Measurements from ENCODE around the gene TECPR2.

TECPR2 gene

DNA sequence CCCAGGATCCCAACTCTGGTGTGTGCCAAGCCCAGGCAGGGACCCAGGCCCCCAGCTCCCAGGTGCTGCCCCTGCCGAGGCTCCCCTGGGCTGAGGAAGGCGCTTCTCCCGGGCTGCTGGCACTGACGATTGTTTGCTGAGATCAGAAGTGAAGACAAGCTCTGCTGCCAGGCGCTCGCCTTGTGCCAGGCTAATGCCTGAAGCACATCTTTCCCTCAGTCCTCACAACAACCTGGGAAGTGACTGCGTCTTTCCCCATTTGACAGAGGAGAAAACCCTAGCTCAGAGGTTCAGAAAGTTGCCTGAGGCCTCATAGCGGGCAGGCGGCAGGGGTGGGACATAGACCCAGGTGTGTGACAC lies 110.0 kb downstream of the TECPR2 start:
- DNase-seq: no peak

DNA sequence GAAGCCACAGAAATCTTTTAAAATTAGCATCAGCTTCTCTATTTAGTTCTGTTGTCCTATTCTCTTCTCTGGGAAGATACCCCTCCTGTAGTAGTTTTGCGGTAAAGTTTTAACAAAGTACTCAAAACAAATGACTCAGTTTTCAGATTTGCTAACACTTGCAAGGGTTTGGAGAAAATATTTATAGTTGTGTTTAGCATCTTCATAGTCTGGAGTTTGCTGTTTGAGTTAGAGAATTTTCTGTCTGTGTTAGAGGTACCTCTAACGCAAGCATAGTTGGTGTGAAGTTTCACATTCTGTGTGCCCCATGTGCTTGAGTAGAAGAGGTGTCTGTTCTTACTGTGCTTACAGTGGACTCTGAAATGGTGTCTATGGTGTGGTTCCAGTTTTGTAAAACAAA lies 110.8 kb downstream of the TECPR2 start:
- no peak for DNase-seq

DNA sequence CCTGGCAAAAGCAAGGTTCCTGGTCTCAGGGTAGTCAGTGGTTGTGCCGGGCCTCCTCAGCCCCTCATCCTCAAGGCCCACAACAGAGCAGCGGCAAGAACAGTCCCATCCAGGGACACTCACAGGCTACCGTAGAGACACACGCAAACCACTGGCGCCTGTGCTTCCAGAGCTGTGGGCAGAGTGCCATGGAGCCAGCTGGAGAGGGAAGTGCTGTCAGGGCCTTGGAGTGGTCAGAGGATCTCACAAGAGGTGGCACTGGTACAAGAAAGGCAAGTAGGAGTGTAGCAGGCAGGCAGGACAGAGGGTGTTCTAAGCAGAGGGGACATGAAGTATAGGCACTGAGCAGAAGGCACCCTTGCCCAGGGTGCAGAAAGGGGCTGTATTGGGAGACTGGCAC lies 112.2 kb downstream of the TECPR2 start:
- no peak for DNase-seq

DNA sequence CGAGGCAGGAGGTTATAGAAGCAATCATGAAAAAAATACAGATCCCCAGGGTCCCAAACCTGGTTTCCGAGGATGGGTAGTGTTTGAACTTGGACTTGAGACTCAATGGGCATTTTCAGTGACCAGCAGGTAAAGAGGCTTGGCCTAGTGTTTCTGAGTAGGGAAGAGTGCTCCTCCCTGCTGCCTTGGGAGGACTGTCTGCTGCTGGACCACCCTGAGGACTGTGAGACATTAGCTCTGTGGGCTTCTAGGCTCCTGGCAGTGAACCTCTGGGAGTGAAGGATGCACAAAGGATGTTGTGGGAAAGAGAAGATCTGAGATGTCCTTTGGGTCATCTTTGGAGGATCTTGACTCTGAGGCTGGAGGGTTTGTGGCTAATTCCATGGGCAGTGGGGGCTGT lies 116.4 kb downstream of the TECPR2 start:
- DNase-seq: no peak

DNA sequence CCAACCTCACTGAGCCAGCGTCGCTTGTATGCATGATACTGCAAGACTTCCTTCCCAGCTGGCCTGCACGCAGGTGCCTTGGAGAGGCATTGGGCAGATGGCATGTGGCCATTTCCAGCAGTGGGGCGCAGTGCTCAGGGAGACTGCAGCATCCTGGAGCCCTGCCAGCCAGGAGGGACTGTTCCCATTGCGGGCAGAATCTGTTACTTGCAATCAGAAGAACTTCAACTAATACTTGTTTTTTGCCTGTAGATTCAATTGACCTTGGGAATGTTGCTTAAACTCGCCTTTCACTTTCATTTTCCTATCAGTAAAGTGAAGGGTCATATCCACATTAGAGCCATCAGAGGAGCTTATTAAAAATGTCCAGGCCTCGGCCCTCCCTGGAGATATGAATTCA lies 117.0 kb downstream of the TECPR2 start:
- DNase-seq: no peak

DNA sequence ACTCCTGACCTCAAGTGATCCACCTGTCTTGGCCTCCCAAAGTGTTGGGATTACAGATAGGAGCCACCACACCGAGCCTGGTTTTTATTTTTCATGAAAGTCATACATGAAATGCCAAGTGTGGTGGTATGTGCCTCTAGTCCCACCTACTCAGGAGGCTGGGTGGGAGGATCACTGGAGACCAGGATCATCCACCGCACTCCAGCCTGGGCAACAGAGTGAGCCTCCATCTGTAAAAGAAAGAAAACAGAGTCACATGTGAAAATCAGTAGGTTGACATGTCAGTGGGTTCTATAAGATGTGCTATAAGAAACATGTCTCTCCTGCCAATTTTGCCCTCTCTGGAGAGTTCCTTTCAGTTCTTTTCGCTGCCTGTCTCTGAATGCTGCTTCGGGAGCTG lies 118.6 kb downstream of the TECPR2 start:
- DNase-seq: no peak

DNA sequence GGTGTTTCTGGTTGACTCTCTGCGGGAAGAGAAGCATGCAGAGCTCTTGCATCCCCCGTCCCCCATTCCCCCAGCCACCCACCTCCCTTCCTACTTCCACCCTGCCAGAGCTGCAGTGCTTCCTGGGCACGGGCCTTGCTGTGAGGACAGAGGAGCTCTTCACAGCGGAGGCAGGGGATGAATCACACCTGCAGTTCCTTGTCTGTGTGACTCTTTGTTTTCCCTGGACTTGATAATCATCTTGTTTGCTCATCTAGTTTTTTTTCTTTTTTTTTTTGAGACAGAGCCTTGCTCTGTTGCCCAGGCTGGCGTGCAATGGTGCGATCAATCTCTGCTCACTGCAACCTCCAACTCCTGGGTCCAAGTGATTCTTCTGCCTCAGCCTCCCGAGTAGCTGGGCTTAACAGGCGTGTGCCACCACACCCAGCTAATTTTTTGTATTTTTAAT lies 119.1 kb downstream of the TECPR2 start:
- DNase-seq: no peak

DNA sequence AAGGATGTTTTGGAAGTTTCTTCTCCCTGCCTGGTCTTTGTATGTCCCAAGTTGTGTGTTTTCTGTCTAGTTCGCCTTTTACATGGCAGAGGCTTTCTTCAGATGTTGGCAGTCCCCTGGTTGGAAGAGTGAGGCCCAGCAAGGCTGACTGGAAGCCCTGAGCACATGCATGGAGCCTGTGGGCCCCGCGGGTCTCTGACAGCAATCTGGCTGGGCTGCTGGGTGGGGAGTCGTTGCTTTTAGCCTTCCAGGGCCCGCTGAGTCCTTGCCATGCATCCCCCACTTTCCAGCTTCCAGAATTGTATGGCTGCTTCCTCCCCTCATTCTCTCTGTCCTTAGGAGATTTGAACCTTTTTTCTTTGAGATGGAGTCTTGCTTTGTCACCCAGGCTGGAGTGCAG lies 121.6 kb downstream of the TECPR2 start:
- DNase-seq: no peak

DNA sequence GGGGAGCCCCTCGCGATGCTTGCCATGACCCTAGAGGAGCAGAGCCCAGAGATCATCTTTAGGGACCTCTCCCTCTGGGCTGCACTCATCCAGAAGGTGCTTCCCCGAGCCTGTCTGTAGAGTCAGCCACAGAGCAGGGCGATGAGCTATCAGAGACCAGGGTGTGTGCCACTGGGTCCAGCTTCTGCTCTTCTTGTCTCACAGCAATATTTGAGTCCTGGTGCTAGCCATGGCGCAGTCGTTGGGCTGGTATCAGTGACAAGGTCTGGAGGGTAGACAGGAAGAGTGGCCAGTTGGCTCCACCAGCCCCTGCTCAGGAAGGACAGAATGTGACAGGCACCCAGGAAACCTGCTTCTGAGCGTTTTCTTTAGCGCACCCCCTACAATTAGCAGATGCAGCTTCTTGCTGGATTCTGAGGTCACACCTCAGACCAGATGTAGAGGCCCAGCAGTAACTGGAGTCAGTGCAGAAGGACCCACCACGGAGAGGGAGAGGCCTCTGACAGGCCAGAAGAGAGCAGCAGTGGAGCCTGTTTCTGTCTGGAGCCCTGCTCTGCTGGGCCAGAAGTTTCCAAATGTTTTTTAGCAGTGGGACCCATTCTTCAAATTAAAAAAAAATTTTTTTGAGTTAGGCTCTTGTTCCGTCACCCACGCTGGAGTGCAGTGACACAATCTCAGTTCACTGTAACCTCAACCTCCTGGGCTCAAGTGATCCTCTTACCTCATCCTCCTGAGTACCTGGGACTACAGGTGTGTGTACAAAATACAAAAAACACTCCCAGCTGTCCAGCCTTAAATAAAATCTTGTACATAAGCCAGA lies 123.2 kb downstream of the TECPR2 start:
- DNase-seq: no peak

DNA sequence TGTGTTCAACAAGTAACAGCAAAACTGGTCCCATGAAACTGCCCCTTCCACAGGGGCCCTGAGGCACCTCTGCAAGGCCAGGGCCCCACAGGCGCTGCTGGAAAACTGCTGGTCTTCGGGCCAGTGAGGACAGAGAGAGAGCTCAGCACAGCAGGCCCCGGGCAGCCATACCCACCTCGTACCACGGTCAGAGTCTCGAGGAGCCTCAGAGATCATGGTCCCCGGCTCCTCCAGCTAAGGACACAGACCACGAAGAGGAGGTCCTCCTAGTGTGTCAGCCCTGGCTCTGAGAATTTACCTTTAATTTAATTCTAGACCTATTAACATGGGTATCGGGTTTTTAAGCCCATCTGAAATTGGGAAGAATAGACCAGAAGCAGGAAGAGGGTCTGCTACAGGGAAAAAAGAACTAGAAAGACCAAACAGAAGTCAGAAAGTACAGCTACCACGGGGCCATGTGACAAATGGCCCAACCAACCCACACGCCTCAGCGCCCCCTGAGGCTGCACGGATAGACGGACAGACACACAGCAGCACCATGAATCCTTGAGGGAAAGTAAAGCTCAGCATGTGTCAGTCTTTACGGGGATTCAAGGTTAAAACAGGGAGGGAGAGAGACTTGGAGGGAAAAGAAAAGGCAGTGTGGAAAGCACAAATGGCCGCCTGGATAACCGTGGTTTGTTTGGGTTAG lies 123.9 kb downstream of the TECPR2 start:
- no peak for DNase-seq

DNA sequence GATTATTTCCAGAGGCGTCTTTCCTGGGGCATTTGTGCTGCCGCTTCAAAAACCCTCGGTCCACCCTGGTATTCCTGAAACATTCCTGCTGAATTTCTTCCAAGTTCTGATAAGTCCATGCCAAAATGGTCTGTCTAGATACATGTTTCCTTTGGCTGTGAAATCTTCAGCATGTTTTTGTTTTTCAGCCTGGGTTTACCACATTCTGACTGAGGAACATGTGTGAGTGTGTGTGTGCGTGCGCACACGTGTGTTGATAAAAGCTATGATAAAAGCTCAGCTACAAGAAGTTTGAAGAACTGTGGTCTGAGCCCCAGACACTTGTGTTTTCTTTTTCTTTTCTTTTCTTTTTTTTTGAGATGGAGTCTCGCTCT lies 124.5 kb downstream of the TECPR2 start:
- DNase-seq: no peak

DNA sequence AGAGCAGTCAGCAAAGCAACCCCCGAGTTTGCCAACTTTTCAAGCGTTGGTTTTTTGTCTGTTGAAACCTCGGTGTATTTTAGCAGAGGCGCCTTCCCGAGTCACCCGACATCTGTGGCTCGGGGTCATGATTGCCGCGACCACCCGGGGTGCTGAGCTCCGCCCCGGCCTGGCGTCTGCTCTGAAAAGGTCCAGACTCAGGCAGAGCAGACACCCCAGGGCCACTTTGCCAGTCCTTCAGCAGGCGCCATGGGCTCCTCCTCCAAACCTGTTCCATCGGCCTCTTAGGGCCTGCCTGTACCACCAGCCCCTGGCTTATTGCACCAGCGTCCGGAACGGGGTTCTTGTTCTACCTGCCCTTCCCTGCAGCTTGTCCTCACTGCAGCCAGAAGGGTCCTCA lies 127.7 kb downstream of the TECPR2 start:
- no peak for DNase-seq

DNA sequence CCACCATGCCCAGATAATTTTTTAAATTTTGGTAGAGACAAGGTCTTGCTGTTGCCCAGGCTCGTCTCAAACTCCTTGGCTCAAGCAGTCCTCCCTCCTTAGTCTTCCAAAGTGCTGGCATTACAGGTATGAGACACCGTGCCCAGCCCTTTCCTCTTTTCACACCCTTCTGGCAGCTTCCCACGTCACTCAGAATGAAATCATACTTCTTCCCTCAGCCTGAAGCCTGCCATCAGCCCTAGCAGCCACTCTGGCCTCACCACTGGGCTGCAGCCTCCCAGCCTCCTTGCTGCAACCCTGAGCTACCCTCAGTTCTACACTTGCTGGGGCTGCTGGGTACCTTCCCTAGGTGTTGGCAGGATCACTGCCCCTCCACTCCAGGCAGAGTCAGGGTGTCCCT lies 128.6 kb downstream of the TECPR2 start:
- DNase-seq: no peak

DNA sequence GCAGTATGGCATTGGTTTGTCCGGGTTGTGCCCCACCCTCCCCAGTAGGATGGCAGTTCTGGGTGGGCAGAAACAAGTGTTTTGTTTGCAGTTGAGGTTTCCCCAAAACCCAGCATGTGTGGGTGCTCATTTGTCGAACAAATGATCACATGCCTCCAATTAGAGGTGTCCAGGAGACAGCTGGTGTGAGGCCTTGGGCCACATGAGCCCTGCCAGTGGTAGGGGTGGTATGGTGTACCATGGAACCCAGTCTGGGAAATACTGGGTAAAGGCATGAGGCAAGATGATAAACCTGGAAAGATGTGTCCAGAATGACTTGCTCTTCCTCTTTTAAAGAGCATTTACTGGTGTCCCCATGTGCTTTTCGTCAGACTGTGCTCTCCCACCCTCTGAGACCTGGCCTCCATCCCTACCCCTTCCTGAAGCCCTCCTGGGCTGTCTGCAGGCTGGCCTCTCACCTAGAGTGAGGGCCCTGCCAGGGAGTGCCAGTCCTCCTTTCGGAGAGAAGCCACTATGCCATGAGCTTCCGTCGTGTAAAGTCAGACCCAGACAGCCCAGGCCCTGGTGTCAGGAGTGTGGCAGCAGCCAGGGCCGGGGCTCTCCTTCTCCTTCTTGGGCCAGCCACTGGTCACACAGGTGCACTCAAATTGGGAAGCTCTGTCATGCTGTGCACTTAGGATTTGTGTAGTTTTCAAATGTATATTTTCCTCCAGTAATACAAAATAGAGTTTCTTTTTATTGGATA lies 129.2 kb downstream of the TECPR2 start:
- no peak for DNase-seq

DNA sequence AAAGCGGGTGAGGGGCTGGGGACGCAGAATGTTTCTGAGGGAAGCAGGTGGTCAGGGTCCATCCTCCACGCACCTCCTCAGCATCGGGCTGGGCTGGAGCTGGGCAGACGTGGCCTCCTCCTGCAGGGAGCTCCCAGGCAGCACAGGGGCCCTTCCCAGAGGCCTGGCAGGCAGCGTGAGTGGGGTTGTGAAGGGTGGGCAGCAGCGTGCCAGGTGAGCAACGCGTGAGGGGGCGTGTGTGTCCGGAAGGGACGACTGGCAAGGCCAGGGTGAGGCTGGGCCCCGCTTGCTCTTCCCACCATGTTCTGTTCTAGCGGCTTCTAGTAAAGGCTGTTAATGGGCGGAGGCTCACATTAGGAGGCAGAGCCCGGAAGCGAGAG lies 129.8 kb downstream of the TECPR2 start:
- DNase-seq: no peak

DNA sequence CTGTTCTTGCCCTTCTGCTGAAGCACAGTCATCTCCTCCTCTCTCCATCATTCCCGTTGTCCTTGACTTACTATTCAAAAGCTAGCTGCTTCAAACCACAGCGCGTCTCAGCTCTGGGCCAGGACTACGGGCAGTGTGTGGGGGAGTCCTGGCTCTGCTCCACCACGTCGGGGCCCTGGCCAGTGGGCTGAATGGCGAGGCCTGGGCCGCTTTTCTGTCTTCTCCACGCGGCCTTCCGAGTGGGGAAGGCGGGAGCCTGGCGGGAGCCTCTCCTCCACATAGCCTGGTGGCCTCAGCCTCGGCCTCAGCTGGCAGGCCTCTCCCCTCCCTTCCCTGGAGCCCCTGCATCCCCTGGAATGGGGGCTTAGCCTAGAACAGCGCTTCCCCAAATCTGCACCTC lies 130.4 kb downstream of the TECPR2 start:
- no peak for DNase-seq

DNA sequence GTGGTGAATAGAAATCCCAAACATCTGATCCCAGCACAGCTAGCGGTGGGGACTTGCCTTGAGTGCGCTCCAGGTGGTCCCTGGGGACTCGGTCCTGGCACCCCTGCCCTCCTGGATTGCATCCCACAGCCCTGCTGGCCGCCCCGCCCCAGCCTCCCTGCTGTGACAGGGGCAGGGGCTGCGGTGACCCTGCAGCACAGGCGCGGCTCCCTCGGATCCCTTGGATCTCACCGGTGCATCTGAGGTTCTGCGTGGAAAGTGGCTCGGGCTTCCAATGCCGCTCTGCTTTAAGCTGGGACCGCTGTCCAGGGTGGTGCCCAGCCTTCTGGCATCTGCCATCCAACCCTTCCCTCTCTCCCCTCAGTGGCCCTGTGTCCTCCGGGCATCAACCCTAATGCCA lies 130.8 kb downstream of the TECPR2 start:
- no peak for DNase-seq

DNA sequence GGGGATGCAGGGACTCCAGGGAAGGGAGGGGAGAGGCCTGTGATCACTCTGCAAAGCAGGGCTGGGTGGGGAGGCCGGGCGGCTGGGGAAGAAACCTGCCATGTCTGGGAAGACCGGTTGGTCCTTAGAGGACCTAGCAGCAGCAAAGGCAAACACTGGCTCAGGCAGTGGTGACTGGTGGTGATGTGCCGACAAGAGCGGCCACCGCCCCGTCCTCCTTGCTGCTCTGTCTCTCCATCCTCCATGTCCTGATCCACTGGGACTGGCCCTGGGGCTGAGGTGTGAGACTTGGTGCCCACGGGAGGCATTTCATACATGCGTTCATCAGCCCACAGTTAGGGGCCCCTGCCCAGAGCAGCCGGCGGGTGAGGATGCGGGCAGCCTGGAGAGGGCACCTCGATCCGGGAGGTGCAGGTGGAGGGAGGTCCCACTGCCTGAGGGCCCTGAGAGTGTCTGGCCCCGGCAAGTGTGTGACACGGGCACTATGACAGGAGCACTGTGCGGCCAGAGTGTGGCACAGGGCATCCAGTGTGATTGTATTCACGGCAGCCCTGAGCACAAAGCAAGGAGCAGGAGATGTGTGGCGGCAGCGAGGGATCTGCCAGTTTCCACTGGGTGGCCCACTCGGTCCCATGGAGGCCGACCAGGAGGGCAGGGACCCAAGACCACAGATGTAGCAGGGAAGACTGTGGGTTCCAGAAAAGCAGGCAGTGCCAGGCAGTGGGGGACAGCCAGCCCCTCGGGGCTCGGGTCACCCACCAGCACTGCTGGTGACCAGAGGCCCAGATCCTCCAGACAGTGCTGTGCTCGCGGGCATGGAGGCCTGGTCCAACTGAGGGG lies 133.0 kb downstream of the TECPR2 start:
- DNase-seq: no peak

DNA sequence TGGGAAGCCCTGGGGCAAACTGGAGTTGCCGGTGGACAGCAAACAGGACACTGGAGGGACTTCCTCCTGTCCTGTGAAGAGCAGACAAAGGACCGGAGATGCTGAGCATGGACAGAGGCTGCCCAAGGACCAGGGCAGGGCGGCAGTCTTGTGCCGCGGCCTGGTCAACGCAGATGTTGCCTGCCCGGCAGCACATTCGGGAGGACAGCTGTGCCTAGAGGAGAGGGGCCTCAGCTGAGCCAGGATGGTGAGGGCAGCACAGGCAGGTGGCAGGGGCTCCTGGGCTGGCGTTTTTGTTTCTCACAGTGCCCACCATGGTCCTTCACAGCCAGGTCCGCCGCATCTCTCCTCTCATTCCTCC lies 133.6 kb downstream of the TECPR2 start:
- no peak for DNase-seq

DNA sequence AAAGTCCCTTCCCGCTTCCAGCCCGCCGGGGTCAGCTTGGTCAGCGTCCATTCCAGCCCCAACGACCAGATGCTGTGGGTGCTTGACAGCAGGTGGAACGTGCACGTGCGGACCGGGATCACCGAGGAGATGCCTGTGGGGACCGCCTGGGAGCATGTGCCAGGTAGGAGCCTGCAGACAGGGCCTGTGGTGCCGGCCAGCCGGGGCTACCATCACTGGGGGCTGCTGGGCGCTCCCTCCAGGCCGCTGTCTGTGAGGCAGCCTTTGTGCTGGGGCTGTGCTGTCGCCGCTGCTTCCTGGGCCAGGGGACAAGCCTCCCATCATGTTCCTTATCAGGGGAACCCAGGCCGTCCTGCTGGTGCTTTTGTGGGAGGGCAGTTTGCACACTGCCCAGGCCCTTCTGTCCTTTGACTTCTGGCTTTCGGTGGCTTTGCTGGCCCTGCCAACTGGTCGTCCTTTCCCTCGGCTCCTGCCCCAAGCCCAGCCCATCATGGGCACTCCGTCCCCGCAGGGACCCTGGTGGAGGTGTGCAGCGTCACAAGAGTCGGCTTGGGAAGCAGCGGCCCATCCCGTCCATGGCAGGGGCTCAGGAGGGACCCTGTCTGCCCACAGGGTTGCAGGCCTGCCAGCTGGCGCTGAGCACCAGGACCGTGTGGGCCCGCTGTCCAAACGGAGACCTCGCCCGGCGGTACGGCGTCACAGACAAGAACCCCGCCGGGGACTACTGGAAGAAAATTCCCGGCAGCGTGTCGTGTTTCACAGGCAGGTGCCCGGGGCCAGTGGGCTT lies 134.4 kb downstream of the TECPR2 start:
- no peak for DNase-seq

DNA sequence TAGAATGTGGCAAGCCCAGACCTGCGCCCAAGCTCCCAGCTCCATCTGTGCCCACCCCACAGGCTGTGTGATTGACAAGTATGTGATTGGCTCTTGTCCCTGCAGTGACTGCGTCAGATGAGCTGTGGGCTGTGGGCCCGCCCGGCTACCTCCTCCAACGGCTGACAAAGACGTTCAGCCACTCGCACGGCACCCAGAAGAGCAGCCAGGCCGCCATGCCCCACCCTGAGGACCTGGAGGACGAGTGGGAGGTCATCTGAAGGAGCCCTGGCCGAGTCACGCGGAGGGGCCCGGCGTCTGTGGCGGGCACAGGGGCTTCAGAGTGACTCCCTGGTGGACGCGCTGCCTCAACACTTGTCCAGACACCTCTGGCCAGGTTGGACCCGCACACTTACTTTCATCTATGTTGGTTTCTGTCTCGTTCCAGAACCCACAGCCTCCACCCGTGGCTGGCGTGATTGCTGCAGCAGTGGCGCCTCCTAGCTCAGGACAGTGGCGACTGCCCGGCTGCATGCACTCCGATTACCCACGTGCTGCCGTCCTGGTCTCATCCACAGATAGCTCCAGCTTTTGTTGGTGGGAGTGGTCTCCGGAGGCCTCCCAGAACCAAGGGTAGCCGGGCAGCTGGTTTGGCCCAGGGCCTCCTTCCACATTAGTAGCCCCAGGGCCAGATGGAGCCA lies 135.4 kb downstream of the TECPR2 start:
- no peak for DNase-seq

Measured in NCI-H2081 (cell line).